COLO829 (cell line): ENCODE results near the gene PSMB10.
A peak's percentile ranks its signal among the peaks of the same experiment; 100 is the strongest.

ENCODE experiments used
- DNase-seq: peaks from one replicate; pipeline ENCODE4 v3.0.0; 2012; ENCODE audit warnings: low spot score

PSMB10 gene

DNA sequence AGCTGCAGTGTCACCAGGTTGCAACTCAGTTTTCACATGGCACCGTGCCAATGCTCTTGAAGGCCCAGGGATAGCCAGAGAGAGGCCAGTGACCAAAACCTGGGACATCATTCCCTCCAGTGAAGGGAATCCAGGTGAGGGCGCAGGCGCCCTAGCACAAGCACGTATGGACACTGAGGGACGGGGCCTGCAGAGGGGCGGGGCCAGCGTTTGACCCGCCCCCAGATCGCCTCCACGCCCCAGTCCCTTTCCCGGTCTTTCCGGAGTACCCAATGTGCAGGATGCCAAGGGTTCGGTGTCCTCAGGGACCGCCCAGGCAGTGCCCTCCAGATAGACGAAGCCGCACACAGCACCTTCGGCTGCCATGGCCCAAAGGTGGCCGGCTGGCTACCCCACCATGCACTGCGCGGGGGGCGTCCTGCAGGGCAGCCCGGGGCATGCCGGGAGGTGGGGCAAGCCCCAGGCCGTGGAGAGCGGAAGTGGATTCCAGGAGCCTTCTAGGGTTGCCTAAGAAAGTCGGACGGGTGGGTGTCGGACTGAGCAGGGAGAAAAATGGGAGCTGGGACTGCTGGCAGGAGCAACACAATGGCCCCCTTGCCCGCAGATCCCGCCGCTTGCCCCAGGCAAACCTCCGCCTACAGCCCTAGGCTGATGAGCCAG is 27.1 kb upstream of the PSMB10 start:
- no peak for DNase-seq

DNA sequence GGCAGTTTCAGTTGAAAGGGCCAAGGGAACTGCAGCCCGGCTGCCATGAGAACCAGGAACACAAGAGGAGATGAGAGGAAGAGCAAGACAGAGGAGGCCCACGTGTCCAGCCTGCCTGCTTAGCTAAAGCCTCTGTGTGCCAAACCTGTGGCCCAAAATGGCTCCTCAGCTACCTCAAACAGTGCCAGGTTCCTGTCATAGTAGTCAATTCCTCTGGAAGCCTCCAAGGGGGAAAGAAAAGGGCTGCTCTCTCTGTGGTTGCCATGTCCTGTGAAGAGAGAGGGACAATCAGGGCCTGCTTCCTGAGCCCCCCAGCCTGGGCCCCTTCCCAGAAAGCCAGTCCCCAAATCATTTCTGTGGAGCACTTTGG is 26.6 kb upstream of the PSMB10 start:
- no peak for DNase-seq

DNA sequence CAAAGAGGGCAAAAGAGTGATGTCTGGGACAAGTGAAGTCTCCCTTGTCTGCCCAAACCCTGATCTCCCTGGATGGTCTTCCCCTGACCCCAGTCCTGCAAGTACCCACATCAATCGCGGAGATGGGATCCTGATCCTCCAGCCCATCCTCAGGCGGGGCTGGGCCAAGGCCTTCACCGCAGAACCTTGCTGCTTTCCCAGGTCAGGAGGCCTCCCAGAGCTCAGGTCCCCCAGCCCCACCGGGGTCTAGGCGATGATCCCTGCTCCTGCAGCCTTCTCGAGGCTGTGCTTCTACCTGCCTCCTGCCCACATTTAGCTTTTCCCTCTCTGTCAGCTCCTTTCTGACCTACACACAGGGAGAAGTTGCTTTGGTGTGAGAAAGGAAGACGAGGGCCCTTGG is 25.5 kb upstream of the PSMB10 start:
- no peak for DNase-seq

DNA sequence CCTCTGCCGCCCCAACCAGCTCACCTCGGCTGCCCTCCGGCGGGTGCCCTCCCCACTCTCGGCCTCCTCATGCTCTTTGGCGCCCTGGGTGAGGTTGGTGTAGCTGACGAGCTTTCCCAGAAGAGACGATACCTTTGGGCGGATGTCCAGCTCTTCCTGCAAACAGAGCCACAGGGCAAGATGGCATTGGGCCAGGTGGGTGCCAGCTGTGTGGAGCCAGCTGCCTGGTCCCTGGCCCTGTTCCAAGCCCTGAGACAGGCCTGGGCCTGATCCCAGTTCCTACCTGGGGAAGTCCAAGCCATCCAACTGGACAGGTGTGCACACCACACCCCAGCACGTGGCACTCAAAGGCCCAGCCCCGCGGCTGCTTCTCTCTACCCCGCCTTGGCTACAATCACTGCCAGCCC is 24.9 kb upstream of the PSMB10 start:
- no peak for DNase-seq

DNA sequence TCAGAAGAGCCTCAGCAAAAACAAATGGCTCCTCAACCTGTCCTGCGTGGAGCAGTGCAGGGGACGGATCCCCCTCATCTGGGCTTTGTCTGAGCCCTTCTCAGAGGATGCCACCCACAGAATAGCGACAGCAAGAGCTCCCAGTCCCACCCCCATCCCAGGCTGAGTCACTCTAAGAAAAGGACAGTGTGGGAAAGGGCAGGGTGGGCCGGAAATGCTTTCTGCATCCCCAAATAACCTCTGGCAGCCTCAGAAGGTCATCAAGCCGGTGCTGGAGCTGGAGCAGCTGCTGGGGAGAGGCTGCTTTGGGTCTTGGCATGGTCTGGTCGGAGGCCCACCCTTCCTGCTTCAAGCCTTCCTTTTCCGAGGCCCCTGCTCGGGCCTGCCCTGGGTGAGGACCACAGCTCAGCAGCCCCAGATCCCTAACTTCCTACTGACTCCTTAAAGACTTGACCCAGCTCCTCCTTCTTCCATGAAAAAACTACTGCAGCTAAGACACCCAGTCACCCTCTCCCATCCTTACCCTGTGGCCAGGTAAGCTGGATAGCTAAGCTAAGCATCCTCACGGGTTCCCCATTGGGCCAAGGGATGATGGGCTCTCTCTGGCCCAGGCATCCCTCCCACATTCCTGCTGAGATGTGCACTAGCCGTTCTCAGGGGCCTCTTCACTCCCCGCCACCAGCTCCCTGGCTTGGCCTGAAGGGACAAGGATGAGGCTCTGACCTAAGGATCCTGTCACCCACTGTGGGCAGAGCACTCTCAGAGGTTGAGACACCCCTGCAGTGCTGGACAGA is 23.1 kb upstream of the PSMB10 start:
- peak; percentile 49 for DNase-seq

DNA sequence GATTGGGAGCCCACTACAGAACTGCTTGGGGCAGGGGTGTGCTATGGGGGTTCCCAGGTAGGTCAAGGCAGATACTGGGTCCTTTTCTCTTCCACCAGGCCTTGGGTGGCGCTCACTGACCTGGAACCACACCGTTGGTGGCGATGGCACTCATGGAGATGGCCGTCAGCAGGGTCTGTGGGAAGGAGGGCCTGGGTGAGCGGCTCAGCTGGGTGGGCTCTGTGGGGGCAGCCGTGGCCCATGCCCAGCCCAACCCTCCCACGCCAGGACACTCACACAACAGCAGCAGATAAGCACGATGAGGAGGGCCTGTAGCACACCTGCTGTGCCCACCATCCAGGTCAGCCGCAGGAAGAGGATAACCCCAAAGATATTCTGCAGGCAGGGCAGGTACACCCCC is 21.0 kb upstream of the PSMB10 start:
- no peak for DNase-seq

DNA sequence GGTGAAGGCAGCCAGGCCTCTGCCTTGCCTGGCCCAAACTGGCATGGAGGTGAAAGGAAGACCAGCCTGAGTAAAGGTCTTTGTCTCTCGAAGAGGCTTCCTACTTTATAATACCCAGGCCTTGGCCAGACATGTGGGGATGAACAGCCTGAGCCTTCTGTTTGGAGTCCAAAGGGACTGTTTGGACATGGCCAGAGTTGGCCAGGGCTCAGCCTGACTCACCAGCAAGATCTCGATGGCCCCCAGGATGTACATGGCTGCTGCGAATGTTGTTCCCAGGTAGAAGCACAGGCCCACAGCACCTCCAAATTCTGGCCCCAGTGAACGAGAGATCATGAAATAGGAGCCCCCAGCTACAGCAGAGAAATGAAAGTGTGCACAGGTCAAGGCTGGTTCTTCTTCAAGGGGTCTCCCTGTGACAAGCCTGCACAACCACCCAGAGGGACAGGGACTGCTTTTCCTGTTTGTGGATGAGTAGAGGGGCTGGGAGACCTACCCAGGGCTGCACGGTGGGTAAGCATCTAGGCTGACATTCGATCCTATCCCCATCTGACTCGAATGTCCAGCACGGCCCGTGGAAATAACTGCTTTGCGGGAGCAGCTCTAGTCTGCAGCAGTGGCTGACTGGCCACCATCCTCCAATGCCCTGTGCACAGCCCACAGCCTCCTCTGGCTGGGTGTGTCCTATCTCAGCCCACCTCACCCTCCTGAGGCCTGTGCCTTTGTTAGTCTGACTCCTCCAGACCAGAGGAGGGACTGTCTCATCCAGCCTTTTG is 18.0 kb upstream of the PSMB10 start:
- DNase-seq = no peak

DNA sequence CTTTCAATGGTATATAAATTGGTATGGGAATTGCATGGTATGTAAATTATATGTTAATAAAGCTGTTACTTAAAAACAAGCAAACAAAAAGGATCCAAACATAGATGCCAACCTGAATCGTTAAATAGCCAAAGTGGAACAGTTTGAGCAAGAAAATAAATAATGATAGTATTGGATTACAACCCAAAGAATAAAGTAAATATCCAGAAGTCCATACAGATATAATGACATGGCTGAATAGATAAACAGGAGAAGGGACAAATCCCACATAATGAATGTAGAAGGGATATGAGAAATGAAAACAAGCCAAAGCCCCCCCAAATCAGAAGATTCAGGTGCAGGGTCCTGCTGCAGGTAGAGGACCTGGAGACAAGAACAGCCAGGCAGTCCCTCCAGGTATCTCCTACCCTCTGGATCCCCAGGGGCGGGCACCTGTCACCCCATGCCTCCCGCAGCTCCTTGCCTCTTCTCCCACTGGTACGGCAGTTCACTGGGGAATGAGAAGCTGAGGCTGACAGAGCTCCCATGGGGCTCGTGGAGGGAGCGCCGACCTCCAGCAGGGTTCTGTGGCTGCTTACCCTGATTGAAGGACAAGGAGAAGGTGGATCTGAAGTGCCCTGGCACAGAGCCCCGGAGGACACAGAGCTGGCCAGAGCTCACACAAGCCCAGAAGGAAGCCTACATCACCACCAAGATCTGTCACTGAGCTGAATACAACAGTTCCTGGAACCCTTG is 17.2 kb upstream of the PSMB10 start:
- DNase-seq = no peak

DNA sequence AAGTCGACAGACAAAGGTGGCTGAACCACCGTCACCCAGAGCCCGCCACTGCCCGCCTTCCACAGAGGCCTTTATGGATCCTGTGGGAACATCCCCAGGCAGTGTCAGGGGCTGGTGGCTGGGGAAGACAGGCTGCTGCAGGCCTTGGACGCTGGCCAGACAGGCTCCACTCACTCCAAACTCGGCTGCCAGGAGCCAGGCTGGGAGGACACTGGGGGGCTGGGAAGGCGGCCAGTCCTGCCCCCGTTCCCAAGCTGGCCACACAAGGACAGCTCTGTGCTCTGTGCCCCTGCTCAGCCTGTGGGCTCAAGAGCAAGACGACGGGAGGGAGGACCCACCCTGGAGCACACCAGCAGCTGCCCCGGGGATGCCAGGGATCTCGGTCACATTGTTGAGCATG is 14.8 kb upstream of the PSMB10 start:
- no peak for DNase-seq

DNA sequence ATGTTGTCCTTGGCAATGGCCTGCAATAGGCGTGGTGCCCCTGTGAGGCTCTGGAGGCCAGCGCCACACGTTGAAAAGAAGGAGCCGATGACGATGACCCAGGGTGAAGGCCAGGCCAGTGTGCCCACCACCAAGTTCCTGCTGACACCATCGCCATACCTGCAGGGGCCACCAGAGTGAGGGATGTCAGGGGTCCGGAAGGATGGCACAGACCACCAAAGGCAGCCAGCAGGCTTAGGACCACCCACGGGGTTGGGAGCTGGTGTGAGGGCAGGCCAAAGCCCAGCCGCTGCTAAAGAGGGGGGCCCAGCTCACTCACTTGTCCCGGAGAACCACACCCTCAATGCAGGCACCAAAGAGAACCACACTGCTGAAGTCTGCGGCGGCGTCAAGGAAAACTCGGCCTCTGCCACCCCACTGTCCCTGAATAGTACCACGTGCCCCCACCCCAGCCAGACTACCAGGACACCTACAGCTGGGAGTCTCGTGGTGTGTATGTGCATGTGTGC is 13.7 kb upstream of the PSMB10 start:
- DNase-seq = no peak

DNA sequence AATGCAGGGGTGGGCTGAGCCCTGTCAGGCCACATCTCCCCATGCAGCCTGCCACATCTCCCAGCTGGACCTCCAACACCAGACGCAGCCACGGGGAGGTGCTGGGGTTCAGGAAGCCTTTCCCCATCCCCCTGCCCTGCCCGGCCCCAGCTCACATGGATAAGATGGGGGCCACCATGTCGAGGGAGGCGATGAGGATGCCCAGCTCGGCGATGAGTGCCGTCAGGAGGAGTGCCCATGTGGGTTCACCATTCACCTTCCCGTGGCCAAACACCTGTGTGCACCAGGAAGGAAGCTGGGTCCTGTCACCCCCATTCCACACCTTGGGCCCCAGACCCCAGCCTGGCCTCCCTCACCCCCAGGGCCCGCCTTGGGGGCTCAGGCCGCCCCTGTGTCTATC is 13.0 kb upstream of the PSMB10 start:
- no peak for DNase-seq

DNA sequence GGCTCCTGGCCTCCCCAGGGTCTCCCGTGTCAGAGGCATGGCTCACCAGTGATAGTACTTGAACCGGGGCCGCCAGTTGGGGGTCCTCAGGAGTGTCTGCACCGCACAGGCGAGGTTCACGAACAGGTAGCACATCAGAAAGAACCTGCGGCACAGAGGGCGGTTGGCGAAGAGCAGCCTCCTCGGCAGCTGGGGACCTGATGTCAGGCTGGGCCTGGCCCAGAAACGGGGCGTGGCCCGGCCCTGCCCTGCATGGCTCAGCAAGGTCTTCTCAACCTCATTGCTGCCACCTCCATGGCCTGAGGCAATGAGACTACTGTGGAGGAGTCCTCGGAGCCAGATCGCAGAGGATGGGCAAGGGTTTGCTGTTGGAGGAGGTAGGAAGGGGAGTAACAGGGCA is 11.4 kb upstream of the PSMB10 start:
- no peak for DNase-seq

DNA sequence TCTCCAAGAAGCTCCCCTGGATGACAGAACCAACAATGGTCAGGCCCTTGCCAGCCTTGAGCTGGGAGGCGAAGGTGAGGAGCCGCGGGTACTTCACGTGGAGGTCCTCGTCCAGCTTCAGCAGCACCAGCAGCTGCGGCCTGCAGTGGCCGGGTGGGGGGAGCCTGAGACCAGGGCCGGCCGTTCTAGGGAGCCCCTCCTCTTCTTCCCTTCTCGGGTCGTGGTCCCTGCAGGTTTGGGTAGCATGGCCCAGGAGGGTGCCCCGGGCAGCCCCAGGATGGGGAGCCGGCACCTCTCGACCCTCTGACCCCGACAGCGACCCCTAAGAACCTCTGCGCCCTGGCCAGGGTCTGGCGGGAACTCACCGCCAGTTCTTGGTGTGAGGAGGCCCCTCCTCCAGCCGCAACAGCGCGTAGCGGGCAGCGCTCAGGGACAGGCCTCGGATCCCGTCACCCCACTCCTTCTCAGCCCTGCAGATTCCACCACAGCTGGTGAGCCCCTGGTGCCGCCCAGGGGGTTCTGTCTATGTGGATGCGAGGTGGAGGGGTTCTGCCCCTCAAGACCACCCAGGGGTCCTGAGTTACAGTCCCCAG is 10.4 kb upstream of the PSMB10 start:
- no peak for DNase-seq

DNA sequence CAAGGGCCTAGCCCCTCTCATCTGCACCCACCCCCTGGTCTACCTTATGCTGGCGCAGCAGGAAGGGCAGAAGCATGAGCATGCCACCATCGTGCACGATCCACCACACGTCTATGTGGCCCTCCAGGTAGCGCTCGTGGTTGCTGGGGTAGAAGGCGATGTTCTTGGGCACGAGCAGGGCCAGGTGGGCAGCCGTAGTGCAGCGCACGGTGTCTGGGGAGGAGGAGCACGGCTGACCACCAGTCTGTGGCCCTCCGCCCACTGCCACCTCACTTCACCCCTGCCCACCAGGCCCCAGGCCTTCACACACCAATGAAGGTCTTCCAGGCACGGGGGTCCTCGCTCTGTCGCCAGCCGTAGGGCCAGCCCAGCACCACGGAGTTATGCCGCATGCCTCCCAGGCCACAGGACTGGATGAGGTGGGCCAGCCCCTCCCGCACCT is 9.5 kb upstream of the PSMB10 start:
- no peak for DNase-seq

DNA sequence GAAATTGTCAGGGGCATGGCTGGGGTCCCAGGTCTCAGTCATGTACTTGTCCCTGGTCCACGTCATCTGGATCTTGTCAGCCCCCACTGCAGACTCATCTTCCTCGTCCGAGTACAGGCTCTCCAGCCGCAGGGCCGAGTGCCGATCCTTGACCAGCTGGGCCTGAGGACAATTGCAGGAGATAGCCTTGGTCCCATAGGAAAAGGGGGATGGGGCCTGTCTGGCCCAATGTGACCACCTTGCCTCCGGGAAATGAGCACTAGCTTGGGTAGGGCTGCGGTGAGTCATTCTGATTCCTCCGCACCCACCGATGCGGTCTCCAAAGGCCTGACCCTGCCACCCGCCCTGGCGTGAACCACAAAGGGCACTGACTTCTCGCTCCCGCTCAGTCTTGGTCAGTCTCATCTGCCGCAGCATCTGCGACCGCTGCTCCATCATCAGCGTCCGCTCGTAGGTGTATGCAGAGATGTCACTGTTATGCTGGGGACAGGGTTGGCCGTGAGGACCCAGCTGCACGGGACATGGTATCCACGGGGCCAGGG is 8.8 kb upstream of the PSMB10 start:
- no peak for DNase-seq

DNA sequence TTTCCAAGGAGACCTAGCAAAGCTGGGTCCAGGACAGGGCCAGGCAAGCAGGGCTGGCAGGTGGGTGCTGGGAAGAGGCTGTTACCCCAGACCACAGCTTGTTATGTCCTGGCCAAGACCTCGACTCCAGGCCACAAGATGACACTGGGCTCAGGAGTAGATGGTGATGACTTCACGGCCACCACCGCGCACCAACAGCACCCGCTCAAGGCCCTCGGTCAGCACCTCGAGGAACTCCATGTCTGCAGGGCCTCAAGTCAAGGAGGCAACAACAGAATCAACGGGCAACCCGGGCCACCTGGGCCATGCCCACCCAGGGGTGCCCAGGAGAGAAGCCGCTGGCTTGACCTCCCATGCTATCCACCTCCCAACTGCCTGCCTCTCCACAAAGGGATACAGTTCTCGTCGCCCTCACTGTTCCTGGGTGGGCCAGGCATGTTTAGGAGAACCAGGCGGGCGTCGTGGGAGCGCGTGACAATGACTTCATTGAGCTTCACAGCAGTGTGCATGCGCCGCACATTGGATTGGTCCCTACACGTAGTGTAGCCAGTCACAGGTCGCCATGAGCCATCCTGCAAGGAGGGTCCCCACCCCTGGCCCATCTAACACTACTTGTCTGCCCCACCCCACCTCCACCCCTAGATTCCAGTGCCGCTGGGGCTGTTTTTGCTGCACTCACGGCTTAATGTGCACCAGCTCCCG is 8.2 kb upstream of the PSMB10 start:
- DNase-seq = no peak

DNA sequence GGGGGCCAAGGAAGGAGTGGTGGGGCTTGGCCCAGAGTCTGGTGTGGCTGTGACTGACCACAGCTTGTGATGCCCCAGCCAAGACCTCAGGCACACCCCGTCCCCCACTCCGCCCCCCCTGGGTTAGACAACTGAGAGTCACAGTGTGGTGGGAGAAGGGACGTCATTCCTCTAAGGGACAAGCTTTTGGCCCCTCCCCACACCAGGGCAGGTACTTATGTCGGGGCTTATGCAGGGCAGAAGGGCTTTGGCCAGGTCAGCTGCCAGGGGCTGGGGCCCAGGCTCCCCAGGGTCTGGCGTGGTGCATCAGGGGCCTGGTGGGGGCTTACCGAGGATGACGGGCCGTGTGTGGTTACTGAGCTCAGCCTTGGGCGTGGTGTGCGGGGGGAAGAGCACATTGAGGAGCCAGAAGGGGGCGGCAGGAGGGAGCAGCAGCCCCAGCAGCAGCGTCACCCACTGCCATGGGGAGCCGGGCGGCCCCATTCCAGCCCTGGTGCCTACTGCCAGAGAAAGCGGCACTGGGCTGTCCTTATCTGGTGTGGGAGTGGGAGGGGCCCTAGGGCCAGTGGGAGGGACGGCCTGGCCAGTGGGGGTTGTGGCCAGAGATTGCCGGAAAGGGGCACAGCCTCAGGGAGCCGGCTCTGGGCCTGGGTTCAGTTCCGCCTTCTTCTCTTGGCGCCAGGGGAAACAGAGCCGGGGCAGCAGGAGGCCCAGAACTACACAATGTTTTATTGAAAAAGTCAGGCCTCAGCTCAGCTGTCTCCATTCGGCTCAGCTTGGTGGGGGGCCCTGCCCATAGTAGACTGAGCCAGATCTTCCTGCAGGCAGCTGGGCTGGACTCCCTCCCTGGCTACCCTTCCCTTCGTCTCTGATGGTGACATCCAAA is 7.2 kb upstream of the PSMB10 start, which contains the start of gene LCAT:
TSS of gene LCAT (minus strand) at position 502 of the 886 bp plus-strand sequence. CDS start at position 483, 19 bp downstream.
- DNase-seq = no peak

DNA sequence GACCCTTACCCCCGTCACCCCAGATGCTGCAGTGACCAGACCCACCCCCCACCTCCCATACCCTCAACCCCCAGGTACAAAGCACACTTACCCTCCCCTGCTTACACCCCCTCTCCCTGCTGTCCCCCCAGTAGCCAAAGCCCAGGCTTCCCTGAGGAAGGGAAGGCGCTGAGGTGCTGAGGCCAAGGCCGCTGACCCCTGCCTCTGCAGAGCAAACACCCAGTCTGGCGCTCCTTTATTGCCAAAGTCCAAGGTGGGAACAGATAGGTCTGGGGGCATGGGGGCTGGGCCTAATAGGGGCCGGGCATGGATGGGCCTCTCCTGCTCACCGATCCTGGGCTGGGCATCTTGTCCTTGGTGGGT is 6.6 kb upstream of the PSMB10 start:
- no peak for DNase-seq

DNA sequence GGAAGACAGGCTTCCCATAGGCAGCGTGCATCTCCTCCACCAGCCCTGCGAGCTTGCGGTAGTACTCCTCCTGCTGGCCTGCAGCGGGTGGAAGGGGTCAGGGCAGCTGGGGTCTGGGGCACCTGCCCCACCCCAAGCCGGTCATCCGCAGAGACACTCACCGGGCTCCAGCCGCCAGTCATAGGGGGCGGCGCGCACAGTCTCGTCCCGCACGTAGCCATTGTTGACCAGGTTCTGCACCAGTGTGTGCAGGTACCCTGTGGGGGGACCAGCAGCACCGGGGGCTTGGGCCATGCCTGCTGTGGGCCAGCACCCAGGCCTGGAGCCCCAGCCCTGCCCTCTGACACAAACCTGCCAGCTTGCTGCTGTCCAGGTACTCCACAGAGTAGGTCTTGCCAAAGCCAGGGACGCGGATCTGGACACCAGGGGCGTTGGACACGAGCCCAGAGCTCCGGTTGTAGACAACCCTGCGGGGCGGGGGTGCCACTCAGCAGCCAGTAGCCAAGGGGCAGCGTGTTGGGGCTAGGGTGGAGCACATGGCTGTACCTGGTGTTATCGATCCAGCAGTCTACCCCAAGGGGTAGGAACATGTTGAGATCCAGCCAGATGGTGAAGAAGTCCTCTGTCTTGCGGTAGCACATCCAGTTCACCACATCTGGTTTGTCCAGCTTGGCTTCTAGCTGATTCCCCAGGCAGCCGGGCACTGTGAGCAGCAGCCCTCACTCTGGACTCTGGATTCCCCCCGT is 6.0 kb upstream of the PSMB10 start:
- no peak for DNase-seq
